HG03460 (cell line): ENCODE results near the gene PARP1.

Experiments
- ATAC-seq: cut with Tn5 transposase; IDR thresholded peaks from one replicate; pipeline ENCODE4 v1.9.1; 2021; ENCODE audit not compliant: unreplicated experiment

Gene PARP1

DNA sequence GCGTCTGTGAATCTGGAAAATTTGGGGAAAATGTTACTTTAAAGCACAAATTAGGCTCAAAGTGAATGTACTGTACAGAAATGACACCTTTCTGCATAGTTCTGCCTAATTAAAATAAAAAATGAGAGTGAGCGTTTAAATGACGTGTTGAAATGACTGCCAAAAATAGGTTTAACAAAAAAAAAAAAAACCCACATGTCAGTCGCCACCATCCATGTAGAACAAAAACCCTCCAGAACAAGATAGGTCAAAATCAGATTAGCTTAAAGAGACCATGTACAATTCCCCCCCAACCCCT lies 745 bp downstream of the PARP1 start:
- ATAC-seq, result no peak

DNA sequence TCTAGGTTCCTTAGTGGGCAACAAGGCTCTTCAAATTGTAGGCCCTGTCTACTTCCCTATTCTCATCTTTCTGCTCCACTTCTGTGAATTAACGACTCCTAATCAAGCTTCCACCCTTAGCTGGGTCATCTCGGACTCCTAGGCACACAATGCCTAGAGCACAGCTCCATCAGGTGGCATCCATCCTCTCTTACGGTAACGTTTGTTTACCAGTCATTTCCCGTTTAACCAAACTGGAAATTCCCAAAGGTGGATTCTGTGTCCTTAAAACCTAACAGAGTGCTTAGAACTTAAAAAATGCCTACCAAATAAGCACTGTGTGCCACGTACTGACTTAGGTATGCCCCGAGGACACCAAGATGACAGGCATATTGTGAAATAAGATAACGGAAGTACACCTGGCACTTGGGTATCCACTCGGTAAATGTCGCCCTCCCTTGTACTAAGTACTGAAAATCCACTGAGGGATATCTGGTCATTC lies 1.5 kb downstream of the PARP1 start:
- no peak for ATAC-seq

DNA sequence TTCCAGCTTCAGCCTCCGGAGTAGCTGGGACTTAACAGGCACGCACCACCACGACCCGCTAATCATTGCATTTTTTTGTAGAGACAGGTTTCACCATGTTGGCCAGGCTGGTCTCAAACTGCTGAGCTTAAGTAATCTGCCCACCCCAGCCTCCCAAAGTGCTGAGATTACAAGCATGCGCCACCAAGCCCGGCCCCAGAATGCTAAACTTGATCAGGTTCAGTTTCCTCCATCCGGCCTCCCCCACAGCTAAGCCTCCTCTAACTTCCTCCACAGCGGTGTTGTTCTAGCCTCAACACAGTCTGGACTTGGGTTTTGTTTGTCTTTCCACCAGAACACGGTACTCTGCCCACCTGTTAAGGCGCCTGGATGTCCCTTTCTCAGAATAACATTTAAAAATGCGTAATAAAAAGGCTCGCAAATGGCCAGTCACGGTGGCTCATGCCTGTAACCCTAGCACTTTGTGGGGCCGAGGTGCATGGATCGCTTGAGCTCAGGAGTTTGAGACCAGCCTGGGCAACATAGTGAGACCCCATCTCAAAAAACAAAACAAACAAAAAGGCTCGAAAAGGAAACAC lies 2.4 kb downstream of the PARP1 start:
- ATAC-seq, result peak; percentile 25

DNA sequence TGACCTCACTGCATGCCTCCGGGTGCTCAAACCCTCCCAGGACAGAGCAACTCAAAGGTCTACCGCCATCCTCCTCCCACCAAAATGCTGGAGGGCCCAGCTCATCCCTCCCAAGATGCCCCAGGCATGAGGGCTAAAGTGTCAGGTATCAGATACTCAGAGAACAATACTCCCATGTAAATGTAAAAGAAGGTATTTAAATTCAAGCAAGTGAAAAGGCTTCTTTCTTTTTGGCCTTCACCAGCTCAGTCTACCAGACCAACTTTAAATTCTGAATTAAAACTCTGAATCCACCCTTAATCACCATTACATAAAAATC lies 3.0 kb downstream of the PARP1 start:
- no peak for ATAC-seq

DNA sequence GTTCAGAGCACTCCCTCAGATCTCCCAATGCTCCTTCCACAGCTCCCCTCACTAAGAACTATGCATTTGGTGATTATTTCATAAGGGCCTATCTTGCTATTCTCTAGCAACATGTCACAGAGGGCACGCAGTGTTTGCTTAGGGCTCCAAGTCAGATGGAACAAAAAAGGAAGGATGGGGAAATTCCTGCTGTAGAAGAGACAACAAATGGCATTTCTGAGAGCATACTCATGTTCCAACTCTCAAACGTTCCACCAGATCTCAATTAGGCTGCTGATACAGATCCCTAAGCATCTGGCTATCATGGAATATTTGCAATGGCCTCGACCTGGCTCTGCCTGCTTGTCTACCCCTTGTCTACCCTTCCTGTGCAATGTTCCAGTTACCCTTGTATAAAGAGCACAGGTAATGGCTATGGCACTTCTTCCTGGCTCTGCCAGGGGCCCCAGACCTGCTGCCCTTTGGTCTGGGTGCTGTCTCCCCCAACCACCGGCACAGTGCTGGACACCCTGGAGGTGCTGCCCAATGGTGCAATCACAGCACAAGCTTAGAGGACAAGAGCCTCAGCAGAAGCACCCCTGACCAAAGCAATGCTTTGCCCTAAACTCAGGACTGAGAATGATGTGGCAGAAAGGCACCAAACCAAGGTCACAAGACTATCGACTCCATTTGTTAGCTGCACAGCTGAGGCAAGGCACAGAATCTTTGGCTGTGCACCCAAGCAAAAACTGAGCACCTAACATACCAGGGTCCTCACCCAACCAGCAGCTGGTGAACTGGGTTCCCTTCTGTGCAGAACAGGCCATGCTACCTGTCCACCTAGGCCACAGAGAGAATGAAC lies 3.6 kb downstream of the PARP1 start:
- no peak for ATAC-seq

DNA sequence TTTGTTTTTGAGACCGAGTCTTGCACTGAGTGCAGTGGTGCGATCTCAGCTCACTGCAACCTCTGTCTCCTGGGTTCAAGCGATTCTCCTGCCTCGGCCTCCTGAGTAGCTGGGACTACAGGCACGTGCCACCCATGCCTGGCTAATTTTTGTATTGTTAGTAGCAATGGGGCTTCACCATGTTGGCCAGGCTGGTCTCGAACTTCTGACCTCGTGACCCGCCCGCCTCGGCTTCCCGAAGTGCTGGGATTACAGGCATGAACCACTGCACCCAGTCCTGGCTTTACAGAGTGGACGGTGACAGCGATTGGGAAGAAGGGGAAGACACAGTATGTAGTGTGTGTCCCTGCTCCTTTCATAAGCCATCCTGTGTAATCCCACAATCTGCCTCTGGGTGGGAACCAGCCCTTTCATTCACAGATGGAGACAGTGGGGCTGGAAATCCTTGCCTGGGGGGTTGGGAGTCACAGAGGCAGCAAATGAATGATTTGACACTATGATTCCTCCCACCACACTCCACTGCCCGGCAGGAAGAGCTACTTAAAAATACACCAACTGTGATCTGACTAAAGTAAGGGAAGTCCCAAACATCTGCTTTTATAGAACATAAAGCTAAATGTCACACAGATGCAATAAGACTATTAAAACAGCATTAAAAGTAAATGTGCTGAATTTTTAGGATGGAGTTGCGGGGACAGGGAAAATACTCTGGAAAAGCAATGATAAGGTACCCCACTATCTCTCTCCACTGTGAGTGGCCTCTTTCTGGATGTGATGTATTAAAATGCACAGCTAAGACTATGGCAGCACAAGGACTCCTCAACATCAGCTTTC lies 4.5 kb downstream of the PARP1 start:
- no peak for ATAC-seq

DNA sequence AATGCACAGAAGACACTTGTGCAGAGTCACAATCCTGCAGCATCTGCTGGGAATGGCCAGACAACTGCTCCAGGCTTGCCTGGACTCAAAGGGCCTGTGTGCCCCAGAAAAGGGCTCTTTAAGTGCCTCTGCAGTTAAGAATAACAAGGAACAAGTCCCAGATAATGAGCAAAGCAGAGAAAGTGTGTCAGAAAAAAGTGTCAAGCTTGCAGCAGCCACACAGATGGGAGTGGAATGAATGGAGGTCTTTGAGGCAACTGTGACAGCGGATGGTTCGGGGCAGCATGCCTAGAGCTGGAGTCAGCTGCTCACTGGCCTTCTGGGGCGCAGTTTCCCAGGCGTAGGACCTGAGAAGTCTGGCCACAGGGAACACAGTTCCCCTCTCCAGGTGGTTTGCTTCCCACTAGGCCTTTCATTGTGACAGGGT lies 5.1 kb downstream of the PARP1 start:
- ATAC-seq, result no peak

DNA sequence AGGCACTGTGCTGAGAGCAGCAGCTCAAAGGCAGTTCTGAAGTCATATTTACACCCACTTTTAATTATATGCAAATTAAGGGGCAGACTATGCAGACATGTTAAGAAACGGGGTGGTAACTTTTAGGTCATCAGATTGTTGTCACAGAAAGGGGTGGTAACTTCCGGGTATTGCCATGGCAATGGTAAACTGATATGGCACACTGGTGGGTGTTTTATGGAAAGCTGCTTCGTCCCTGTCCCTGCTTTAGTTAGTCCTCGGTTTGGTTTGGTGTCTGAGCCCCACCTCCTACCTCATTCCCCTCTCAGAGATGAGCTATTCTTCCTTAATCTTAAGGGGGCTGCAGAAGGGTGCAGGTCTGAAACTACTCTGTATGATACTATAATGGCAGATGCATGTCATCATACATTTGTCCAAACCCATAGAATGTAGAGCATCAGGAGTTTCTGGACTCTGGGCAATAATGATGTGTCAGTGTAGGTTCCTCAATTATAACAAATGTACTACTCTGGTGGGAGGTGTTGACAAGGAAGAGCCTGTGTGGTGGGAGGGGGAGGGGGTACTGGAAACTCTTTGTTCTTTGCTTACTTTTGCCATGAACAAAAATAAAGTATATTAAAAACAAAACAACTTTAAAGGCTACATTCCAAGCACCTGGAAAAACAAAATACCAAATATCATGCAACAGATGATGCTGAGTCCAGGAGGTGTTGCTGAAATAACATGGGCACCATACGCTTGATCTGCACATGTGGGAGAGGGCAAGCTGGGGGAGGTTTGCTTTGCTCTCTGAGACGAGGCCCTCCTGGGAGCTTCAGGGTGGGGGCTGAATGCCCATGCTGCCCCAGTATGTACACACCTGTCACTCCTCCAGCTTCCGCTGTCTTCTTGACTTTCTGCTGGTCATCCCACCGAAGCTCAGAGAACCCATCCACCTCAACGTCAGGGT lies 6.3 kb downstream of the PARP1 start:
- ATAC-seq, result no peak

DNA sequence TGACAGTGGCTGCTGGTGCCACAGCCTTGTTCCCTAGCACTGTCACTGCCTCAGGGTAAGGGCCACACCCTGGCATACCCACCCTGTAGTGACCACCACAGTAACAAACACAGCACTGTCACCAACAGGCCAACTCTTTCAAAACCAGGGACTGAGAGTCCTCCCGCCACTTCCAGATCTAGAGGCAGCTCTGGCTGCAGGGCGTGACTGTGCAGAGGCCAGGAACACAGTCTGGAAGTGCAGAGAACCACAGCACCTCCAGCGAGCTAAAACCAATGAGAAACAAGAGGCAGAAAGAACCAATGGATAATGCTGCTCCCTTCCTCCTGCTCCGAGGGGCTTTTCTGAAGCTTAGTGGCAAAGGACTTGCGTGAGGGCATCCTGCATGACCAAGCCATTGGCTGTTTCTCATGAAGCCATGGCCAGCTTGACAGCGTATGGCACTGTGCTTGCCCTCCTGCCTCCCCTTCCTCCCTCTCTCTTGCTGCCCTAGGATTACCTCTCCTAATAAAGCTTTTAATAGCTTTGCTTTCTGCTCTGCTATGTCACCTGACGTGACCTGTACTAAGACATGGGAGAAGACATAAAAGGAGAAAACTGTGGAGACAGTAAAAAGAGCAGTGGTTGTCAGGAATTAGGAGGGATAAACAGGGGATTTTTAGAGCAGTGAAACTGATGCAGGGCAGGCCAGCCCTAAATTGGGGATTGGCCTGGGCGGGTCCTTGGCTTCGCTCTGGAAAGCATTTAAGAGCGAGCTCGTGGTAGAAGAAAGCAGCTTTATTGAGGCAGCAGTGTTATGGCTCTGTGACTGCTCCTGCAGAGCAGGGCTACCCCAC lies 7.2 kb downstream of the PARP1 start:
- ATAC-seq, result no peak

DNA sequence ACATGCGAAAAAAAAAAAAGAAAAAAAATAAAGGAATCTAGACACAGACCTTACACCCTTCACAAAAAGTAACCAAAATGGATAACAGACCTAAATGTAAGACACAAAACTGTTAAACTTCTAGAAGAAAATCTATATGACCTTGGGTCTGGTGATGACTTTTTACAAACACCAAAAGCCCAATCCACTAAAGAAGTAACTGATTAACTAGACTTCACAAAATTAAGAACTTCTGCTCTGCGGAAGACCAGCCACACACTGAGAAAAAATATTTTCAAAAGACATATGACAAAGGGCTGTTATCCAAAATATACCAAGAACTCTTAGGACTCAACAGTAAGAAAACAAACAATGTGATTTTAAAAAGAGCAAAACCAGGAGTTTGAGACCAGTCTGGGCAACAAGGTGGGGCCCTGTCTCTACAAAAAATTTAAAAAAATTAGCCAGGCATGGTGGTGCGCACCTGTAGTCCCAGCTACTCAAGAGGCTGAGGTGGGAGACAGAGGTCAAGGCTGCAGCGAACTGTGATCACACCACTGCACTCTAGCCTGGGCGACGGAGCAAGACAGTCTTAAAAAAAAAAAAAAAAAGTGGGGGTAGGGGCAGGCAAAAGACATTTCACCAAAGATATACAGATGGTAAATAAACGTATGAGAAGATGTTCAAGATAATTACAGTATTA lies 9.8 kb downstream of the PARP1 start:
- no peak for ATAC-seq

DNA sequence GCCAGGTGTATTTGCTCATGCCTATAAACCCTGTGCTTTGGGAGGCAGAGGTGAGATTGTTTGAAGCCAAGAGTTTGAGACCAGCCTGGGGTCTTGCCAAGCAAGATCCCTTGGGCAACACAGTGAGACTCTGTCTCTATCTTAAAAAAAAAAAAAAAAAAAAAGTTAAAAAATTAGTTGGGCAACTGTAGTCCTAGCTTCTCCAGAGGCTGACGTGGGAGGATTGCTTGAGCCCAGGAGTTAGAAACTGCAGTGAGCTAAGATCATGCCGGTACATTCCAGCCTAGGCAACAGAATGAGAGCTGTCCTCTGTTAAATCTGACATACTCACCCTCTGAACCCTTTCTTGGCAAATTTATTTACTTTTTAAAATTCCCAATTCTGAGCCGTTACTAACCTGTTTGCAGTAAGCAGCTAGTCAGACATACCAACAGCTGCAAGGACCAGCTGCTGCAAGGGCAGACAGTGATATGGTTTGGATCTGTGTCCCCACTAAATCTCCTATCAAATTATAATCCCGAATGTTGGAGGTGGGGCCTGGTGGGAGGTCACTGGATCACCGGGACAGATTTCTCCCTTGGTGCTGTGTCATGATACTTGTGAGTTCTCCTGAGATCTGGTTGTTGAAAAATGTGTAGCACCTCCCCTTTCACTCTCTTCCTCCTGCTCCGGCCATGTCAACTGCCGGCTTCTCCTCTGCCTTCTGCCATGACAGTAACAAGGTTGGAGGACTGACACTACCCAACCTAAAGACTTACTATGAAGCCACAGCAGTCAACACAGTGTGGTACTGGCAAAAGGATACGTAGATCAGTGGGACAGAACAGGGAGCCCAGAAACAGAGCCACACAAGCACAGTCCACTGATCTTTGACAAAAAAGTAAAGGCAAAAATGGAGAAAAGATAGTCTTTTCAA lies 10.6 kb downstream of the PARP1 start:
- ATAC-seq, result no peak

DNA sequence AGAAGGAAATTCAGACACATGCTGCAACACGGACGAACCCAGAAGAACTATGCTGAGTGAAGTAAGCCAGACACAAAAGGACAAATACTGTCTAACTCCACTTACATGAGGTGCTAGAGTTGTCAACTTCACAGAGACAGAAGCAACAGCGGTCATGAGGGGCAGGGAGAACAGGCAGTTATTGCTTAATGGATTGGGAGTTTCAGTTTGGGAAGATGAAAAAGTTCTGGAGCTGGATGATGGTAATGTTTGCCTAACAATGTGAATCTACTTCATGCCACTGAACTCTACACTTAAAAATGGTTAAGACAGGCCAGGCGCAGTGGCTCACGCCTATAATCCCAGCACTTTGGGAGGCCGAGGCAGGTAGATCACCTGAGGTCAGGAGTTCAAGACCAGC lies 12.1 kb downstream of the PARP1 start:
- ATAC-seq, result no peak

DNA sequence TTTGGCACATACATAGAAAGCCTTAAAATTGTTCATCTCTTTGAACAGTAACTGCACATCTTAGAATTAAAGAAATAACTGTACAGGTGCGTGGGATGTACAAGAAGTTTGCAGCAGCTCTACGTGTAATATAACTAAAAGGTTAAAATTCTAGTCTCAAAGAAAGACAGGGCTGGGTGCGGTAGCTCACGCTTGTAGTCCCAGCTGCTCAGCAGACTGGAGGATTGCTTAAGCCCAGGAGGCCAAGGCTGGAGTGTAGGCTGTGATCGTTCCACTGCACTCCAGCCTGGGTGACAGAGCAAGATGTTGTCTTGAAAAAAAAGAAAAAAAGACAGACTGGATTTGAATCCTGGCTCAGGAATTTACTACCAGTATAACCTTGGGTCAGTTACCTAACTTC lies 13.4 kb downstream of the PARP1 start:
- ATAC-seq, result no peak

DNA sequence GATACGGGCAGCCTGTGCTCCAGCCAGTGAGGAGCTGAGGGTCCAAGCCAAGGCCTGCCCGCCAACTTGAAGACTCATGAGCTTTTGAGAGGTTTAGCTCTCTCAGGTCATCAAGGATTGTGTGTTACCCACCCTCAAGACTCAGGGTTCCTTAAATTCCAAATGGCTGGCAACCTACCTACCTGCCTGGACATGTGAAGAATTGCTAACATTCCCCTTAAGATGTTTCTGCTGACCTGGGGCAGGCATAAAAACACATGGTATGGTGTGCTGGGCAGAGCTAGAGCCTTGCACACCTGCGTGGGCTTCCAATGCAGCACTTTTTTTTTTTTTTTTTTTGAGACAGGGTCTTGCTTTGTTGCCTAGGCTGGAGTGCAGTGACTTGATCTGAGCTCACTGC lies 17.2 kb downstream of the PARP1 start:
- no peak for ATAC-seq

DNA sequence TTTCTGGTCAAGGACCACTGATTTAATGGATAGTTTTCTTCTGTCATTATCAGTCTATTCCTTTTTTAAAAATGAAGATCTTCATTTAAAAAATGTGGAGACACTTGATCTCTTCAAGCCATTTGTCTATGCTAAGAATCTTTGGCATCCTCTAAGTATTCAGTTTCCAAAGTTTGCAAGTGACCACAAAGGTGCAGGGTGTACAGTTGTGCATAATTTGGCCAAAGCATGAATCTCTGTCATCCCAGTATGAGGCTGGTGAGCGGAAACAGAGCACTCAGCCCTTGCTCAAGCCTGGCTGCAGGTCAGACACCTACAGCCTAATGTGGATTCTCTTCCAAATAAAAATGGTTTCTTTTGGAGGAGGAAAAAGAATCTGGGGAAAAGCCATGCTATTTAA lies 19.8 kb downstream of the PARP1 start:
- ATAC-seq, result no peak

DNA sequence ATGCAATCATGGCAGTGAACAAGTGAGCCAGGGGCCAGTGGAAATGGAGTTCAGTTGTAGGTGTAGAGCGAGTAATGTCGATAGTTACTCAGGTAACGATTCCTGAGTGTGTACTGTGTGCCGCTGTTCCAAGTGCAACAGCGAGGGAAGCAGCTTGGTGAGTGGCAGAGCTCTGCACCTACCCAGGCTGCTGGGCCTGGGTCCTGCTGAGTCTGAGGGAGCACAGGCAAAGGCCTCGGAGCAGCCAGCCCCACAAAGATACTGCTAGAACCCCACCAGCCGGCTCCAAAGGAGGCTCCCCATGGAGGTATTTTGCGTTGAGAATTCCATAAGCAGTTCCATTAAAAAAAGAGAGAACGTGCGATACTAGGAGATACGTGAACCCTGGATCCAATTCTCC lies 23.2 kb downstream of the PARP1 start:
- no peak for ATAC-seq

DNA sequence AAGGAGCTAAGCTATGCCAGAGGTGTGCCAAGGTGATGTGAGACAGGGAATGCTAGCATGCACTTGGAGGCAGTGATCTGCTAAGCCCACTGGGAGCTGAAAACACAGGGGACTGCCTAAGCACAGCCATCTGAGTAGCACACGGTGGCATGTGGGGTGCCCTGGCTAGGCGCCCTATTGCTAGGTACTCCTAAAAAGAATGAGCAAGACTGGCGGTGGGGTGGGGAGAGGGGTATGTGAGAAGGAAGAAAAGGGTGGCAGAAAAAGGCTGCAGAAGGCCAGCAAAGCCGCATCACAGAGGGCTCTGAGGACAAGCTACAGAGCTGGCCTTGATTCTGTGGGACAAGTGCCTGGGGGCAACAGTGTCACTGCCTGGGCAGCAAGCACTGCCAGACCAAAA lies 23.9 kb downstream of the PARP1 start:
- no peak for ATAC-seq

DNA sequence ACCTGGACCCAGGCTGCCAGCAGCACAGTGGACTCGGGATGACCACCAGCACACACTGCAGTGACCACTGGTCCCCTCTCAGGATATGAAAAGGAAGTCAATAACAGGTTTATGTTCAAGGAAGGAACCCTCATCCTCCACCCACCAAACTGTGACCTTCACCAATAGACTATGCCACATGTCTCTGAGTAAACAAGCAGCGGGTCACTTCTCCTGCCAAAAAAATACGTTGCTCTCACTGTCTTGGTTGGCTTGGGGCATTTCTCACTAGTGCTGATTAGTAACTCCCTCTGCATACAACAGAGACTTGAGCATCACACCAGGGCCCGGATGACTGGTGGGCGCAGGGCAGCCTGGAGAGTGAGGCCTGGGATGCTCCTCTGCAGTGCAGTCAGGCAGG lies 25.9 kb downstream of the PARP1 start:
- ATAC-seq, result no peak
